ENCODE measurements around the gene CDH20.

CDH20 gene

DNA sequence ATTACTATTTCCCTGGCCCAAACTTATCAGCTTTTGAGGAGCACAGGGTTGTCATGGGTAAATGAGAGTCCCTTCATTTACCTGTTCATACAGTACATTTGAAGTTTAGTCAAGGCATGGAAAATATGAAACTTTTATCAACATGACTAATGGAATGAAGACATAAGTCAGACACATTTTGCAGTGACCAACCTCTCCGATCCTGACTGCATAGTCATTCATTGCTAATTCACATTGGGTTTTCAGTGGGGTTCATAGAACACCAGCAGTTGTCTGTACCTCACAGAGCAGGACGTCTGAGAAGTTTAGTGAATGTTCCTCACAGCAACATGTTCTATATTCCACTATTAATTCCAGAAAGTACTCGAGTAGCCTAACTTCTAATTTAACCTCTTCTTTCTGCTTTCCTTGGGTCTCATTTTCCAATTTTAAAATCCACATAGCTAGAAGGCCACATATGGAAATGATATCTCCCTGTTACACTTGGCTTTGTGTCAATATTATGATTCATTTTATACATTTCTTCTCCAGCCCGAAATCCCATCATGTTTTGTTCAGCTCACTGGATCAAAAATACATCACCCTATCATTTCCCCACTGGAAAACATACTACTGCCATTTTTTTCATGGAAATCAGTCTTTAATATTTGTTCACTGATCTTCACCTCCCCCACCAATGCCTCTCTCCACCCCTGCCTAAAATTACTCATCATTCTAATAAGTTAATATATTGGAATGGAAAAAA is 65.9 kb downstream of the CDH20 start:
- no peak for TF ChIP-seq EZH2phosphoT487 (IDR thresholded peaks at IDR 0.05; ENCODE audit: borderline replicate concordance, low read length)
- TF ChIP-seq, protein P1, sequence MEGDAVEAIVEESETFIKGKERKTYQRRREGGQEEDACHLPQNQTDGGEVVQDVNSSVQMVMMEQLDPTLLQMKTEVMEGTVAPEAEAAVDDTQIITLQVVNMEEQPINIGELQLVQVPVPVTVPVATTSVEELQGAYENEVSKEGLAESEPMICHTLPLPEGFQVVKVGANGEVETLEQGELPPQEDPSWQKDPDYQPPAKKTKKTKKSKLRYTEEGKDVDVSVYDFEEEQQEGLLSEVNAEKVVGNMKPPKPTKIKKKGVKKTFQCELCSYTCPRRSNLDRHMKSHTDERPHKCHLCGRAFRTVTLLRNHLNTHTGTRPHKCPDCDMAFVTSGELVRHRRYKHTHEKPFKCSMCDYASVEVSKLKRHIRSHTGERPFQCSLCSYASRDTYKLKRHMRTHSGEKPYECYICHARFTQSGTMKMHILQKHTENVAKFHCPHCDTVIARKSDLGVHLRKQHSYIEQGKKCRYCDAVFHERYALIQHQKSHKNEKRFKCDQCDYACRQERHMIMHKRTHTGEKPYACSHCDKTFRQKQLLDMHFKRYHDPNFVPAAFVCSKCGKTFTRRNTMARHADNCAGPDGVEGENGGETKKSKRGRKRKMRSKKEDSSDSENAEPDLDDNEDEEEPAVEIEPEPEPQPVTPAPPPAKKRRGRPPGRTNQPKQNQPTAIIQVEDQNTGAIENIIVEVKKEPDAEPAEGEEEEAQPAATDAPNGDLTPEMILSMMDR (IDR thresholded peaks at IDR 0.05; ENCODE audit: low read depth, low read length, poor library complexity, severe bottlenecking), result no peak
- H3K4me2 ChIP-seq (ENCODE audit: low read length), result no peak overlapping the region
- H3K9me2 ChIP-seq (replicated peaks; ENCODE audit: control insufficient read depth, low read length), result no peaks in the 10 kb centered on the region
- H4K20me1 ChIP-seq (ENCODE audit: control insufficient read depth, insufficient read depth, low read depth, low read length), result no peaks in the 10 kb centered on the region
- no peaks in the 10 kb centered on the region for H3K4me1 ChIP-seq (ENCODE audit: control insufficient read depth, low read length)
- no peaks in the 10 kb centered on the region for H3K9me3 ChIP-seq (ENCODE audit: control insufficient read depth, insufficient read depth, low read length)
- no peaks in the 10 kb centered on the region for H3K27me3 ChIP-seq (ENCODE audit: control insufficient read depth, low read length)
- H3K79me2 ChIP-seq (ENCODE audit: control insufficient read depth, low read length), result no peaks in the 10 kb centered on the region
- no peaks in the 10 kb centered on the region for H3F3A ChIP-seq (ENCODE audit: control insufficient read depth, insufficient read depth)
- H3K4me3 ChIP-seq (ENCODE audit: low read length), result no peak overlapping the region
- H3K27ac ChIP-seq (ENCODE audit: low read depth, low read length), result no peak overlapping the region
- H3K36me3 ChIP-seq (ENCODE audit: control insufficient read depth, low read length), result no peaks in the 10 kb centered on the region

DNA sequence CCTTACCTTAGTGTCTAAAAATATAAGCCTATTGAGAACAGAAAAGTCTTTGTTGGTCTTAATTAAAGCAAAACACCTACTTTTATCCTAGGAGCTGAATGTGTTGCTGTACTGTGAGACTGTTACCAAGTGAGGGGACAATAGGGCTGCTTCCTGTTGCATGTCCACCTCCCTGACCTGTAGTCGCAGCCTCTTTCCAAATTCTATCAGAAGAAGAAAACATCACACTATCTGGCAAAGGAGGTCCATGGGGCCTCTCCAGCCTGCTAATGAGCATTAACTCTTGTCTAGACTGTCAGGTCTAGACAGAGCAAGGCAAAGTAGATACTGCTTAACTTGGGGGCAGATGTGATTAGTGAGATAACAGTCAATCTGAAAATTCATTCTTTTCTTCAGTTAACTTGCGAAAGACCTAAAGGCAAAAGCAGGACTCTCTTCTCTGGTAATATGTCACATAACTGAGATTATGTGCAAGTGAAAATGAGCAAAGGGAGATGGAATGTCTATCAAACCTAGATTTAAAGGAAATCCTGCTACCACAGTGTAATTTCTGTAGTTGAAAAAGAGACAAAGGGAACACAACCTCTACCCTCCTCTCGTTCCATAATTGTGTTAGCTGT is 66.9 kb downstream of the CDH20 start:
- no peaks in the 10 kb centered on the region for H3K9me3 ChIP-seq (ENCODE audit: control insufficient read depth, insufficient read depth, low read length)

DNA sequence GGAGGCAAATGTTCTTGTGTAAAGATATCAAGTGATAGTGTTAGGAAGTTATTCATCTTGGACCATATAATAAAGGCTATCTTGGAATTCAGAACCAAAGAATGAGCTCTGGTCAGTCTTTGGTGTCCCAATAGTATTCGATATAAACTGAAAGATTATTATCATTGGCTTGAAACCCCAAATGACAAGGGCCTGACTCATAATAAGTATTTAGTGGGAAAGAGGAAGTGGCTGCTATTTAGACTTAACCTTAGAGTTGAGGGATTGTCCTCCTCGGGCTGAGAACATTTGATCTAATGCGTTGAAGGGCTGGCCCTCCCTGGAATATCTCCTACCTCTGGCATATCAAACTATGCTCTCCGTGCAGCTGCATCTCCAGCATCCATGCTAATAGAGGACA is 67.5 kb downstream of the CDH20 start:
- Histone ChIP-seq H3K9me3 (ENCODE audit: control insufficient read depth, insufficient read depth, low read length) (no peaks in the 10 kb centered on the region), H3K4me1 (ENCODE audit: control insufficient read depth, low read length) (no peaks in the 10 kb centered on the region), H3K27me3 (ENCODE audit: control insufficient read depth, low read length) (no peaks in the 10 kb centered on the region), H3K79me2 (ENCODE audit: control insufficient read depth, low read length) (no peaks in the 10 kb centered on the region), H3K4me3 (ENCODE audit: low read length) (no peak overlapping the region), H3K4me2 (ENCODE audit: low read length) (no peak overlapping the region), H3F3A (ENCODE audit: control insufficient read depth, insufficient read depth) (no peaks in the 10 kb centered on the region), H3K9me2 (replicated peaks; ENCODE audit: control insufficient read depth, low read length) (no peaks in the 10 kb centered on the region), H3K36me3 (ENCODE audit: control insufficient read depth, low read length) (no peaks in the 10 kb centered on the region), H3K27ac (ENCODE audit: low read depth, low read length) (no peak overlapping the region), H4K20me1 (ENCODE audit: control insufficient read depth, insufficient read depth, low read depth, low read length) (no peaks in the 10 kb centered on the region)
- no peak for TF ChIP-seq EZH2phosphoT487 (IDR thresholded peaks at IDR 0.05; ENCODE audit: borderline replicate concordance, low read length)
- TF ChIP-seq, protein P1 (IDR thresholded peaks at IDR 0.05; ENCODE audit: low read depth, low read length, poor library complexity, severe bottlenecking), result no peak

More for the DNA sequence above, 66.9 kb downstream of the CDH20 start:
- no peaks in the 10 kb centered on the region for H3F3A ChIP-seq (ENCODE audit: control insufficient read depth, insufficient read depth)
- H3K4me3 ChIP-seq (ENCODE audit: low read length), result no peak overlapping the region
- H3K4me1 ChIP-seq (ENCODE audit: control insufficient read depth, low read length), result no peaks in the 10 kb centered on the region
- H3K27me3 ChIP-seq (ENCODE audit: control insufficient read depth, low read length), result no peaks in the 10 kb centered on the region
- no peak for TF ChIP-seq EZH2phosphoT487 (IDR thresholded peaks at IDR 0.05; ENCODE audit: borderline replicate concordance, low read length)
- TF ChIP-seq, protein P1 (IDR thresholded peaks at IDR 0.05; ENCODE audit: low read depth, low read length, poor library complexity, severe bottlenecking), result no peak
- H3K36me3 ChIP-seq (ENCODE audit: control insufficient read depth, low read length), result no peaks in the 10 kb centered on the region
- no peaks in the 10 kb centered on the region for H4K20me1 ChIP-seq (ENCODE audit: control insufficient read depth, insufficient read depth, low read depth, low read length)
- H3K79me2 ChIP-seq (ENCODE audit: control insufficient read depth, low read length), result no peaks in the 10 kb centered on the region
- no peaks in the 10 kb centered on the region for H3K9me2 ChIP-seq (replicated peaks; ENCODE audit: control insufficient read depth, low read length)
- no peak overlapping the region for H3K4me2 ChIP-seq (ENCODE audit: low read length)
- H3K27ac ChIP-seq (ENCODE audit: low read depth, low read length), result no peak overlapping the region

Data from DOHH2 (cell line).